GM19467 (cell line): ENCODE data around the gene PPP1R1B.
A peak's percentile ranks its signal among the peaks of the same experiment; 100 is the strongest.

Experiments used
- ATAC-seq: cut with Tn5 transposase; IDR thresholded peaks from one replicate; pipeline ENCODE4 v1.9.1; 2021; ENCODE audit warnings: mild to moderate bottlenecking, moderate library complexity; ENCODE audit not compliant: unreplicated experiment

The PPP1R1B gene

DNA sequence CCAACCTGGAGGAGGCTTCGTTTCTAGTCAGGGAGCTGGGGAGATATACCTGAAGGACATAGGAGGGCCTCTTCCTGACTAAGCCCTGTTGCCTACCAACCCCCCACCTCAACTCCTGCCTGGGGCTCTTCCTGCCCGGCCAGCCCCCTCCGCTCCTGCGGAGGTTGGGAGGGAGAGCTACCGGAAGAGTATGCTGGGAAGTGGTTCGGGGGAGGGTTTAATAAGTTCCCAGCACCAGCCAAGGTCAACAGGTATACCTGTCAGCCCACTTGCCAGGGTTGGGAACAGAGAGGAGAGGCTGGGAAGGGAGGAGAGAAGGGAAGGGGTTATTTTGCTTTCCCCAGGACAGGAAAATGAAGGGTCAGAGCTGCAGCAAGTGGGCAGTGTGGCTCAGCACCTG lies 4.7 kb downstream of the PPP1R1B start:
- ATAC-seq = no peak

DNA sequence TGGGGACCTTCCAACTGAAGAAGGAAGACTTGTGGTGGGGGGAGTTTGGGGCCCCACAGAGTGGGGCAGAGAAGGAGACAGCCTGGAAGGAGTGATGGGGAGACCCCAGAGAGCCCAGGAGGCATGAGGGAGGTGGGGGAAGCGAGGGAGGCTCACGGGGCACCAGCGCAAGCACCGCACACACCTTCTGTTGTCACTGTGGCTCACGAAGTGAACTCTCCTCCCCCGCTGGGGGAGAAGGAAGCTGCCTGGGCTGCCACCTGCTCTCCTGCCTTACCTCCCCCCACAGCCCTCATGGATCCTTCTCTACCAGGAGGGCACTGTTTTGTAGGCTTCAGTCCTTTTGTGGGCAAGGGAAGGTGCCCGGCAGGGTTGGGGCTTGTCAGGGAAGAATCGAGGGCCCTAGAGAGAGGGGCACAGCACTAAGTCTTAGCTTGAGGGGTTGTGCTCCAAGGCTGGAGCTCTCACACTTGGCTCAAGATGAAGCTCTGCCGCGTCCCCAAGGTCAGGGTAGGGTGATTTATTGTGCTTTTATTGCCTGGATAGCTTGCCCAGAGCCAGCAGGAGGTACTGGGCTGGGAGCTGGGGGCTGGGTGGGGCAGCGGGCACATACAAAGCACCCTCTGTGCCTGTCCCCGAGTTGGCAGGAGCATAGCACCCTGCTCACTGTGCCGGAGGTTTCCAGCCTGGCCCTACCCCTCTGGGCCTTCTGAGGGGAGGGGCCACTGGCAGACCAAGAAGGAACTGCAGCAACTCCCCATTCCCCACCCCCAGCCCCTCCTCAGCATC lies 5.6 kb downstream of the PPP1R1B start:
- no peak for ATAC-seq

DNA sequence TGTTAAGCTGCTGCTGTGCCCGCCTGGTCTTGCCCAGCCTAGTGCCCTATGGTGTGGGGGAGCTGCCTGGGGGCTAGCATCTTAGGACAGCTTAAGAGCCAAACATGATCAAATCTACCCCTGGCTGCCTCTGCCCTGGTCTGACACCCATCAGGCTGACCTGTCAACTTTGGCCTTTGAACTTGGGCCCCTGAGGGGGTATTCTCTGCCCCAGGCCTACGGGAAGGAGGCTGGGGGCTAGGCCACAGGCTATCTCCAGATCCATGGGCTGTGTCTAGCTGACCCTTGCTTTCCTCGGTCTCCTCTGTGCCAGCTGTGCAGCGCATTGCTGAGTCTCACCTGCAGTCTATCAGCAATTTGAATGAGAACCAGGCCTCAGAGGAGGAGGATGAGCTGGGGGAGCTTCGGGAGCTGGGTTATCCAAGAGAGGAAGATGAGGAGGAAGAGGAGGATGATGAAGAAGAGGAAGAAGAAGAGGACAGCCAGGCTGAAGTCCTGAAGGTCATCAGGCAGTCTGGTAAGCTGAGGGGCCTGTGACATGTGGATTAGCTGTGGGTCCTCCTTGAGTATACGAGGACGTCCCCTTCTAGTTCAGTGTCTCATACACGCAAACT lies 6.9 kb downstream of the PPP1R1B start:
- no peak for ATAC-seq

GRCh38 chr17:39634384-39634871 lies 7.7 kb downstream of the PPP1R1B start:
- no peak for ATAC-seq

- no peak for ATAC-seq
Observed at GRCh38 chr17:39635614-39636176, 8.9 kb downstream of the PPP1R1B start.

- no peak for ATAC-seq
Observed at GRCh38 chr17:39636587-39636926, 9.8 kb downstream of the PPP1R1B start.

- peak; percentile 70 for ATAC-seq
Observed at GRCh38 chr17:39636927-39637736, 10.4 kb downstream of the PPP1R1B start, which contains the start of gene STARD3. Gene STARD3 (plus strand): TSS chr17:39637144. CDS start chr17:39653532, 16,388 bp downstream.

DNA sequence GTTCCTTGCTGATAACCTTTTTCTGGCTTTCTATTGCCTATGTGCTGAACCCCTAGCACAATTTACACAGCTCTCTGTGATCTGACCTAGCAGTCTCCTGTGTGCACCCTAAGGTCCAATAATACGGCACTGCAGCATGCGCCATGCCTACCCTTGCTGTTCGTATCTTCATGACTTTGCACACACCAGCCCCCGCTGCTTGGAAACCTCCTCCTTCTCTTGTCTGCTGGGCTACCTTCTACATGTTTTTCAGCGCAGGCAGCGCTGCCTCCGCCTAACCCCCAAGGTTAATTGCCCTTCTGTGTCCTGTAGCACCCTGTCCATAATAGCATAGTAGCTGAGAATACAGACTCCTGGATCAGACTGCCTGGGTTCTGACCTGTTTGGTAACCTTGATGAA lies 11.6 kb downstream of the PPP1R1B start:
- ATAC-seq = no peak

GRCh38 chr17:39639043-39639442 lies 12.3 kb downstream of the PPP1R1B start:
- ATAC-seq = no peak

- ATAC-seq = no peak
Observed at GRCh38 chr17:39639566-39640458, 13.1 kb downstream of the PPP1R1B start.

GRCh38 chr17:39640591-39641031 lies 13.9 kb downstream of the PPP1R1B start:
- no peak for ATAC-seq

DNA sequence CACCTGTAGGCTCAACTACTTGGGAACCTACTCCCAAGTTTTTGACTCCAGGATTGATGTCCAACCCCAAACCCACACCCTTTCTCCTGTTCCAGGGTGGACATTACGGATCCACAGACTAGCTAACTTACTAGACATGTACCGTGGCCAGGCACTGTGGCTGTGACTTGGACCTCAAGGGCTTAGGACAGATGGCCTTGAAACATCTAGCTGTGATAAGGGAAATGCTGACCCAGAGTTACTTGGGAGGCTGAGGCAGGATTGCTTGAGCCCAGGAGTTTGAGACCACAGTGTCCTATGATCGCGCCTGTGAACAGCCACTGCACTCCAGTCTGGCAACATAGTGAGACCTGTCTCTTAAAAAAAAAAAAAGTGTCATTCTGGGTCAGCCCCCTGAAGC lies 14.3 kb downstream of the PPP1R1B start:
- no peak for ATAC-seq

- ATAC-seq = no peak
Observed at GRCh38 chr17:39641883-39642282, 15.1 kb downstream of the PPP1R1B start.

GRCh38 chr17:39642291-39643074 lies 15.7 kb downstream of the PPP1R1B start:
- ATAC-seq = no peak

GRCh38 chr17:39643271-39643670 lies 16.5 kb downstream of the PPP1R1B start:
- no peak for ATAC-seq

DNA sequence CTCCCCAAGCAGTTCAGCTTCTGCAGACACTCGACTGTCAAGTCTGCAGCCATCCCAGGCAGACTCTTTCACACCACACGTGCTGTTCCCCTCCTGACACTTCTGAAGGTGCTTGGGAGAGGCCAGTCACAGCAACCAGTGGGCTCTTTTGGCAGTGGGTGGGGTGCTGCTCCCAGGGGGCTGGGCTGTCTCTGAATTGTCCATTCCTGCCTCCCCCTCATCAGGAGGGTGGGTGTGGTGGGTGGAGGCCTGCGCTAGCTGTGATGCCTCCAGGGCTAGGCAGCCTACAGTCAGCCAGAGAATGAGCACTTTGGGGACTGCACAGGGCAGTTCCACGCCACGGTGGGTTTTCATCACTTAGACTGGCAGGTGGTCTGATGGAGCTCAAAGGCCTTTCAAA lies 20.5 kb downstream of the PPP1R1B start:
- no peak for ATAC-seq

- ATAC-seq = no peak
Observed at GRCh38 chr17:39648616-39649366, 22.0 kb downstream of the PPP1R1B start.

- ATAC-seq = no peak
Observed at GRCh38 chr17:39650121-39650579, 23.4 kb downstream of the PPP1R1B start.
